Cardiac muscle cell (in vitro differentiated cells and primary cell): ENCODE measurements around the gene CPD. TPM values are rescaled to one million over a fixed set of nuclear protein-coding genes. Genes with fewer than 3 reads are reported as not detected.
"Not testable (repeated sequence)": the region's sequence is repeated elsewhere in the genome, so short reads cannot be mapped to it uniquely, and the experiment has no call there.

ENCODE experiments used
- DNase-seq, 2 donors: peaks; one replicate each; pipeline versions ENCODE4 v3.0.0 to v3.0.0-alpha.2; 2010 to 2017; ENCODE audit warnings: low read depth in 1 of 2, low spot score in 1 of 2
- H3K27ac ChIP-seq: fragments of 200-600 bp; sonication (generic); 2 replicates; pipeline ENCODE4 v1.5.1; 2016
- H3K27me3 ChIP-seq: fragments of 200-600 bp; sonication (generic); 2 replicates; pipeline ENCODE4 v1.6.0; 2016; ENCODE audit warnings: control low read depth
- H3K36me3 ChIP-seq: fragments of 200-600 bp; sonication (generic); 2 replicates; pipeline ENCODE4 v1.5.1; 2016; ENCODE audit warnings: control low read depth
- H3K4me1 ChIP-seq: fragments of 200-600 bp; sonication (generic); 2 replicates; pipeline ENCODE4 v1.8.1; 2017; ENCODE audit warnings: low read depth, mild to moderate bottlenecking, mixed run types
- H3K4me3 ChIP-seq: fragments of 200-600 bp; sonication (generic); 2 replicates; pipeline ENCODE4 v1.5.1; 2016; ENCODE audit warnings: mild to moderate bottlenecking
- H3K9me3 ChIP-seq: fragments of 200-600 bp; sonication (generic); 2 replicates; pipeline ENCODE4 v1.5.1; 2017; ENCODE audit warnings: low read depth, mild to moderate bottlenecking, control low read depth
- CTCF ChIP-seq: IDR thresholded peaks from 2 replicates; pipeline ENCODE4 v1.5.1; 2012; ENCODE audit warnings: low read depth, mild to moderate bottlenecking, low read length
- polyA plus RNA-seq: library from polyadenylated mRNA; unstranded; fragments of >200 nt; fragmentation: Nextera tagmentation; extraction: Ambion mirVana; gene quantifications from 2 replicates; pipeline ENCODE4 v1.2.1, GENCODE V29; 2016
- total RNA-seq: library from RNA; depleted of rRNA; stranded (reverse); fragments of >200 nt; gene quantifications from 2 replicates; pipeline ENCODE4 v1.2.3, GENCODE V29; 2016

Gene CPD
- total and polyA plus RNA-seq, 2 experiments from 2014 or later = 19.5 to 47.4 TPM

GRCh38 chr17:30336369-30337171 lies 42.2 kb upstream of the CPD start:
- no peaks in the 10 kb centered on the region for H3K27me3 ChIP-seq
- no peaks in the 10 kb centered on the region for H3K9me3 ChIP-seq
- H3K36me3 ChIP-seq = no peaks in the 10 kb centered on the region
- H3K4me1 ChIP-seq = peaks cover 6% of the 10 kb centered on the region
- no peak overlapping the region for H3K27ac ChIP-seq
- peak in 1 of 2 donors; percentile 60 for DNase-seq
- TF ChIP-seq CTCF = peak; percentile 55
- no peak overlapping the region for H3K4me3 ChIP-seq

GRCh38 chr17:30337393-30337999 lies 41.2 kb upstream of the CPD start:
- no peak for TF ChIP-seq CTCF
- DNase-seq = no peak
- Histone ChIP-seq H3K9me3 (no peaks in the 10 kb centered on the region), H3K27ac (no peak overlapping the region), H3K4me3 (no peak overlapping the region), H3K4me1 (peaks cover 6% of the 10 kb centered on the region), H3K36me3 (no peaks in the 10 kb centered on the region), H3K27me3 (no peaks in the 10 kb centered on the region)

- H3K27ac ChIP-seq = no peak overlapping the region
- no peak for TF ChIP-seq CTCF
- no peaks in the 10 kb centered on the region for H3K9me3 ChIP-seq
- no peak overlapping the region for H3K4me3 ChIP-seq
- no peaks in the 10 kb centered on the region for H3K36me3 ChIP-seq
- H3K27me3 ChIP-seq = no peaks in the 10 kb centered on the region
- H3K4me1 ChIP-seq = peaks cover 11% of the 10 kb centered on the region
- no peak for DNase-seq
These were observed 39.6 kb upstream of the CPD start for GRCh38 chr17:30339086-30339485.

GRCh38 chr17:30340801-30341356 lies 37.8 kb upstream of the CPD start:
- Histone ChIP-seq H3K36me3 (no peaks in the 10 kb centered on the region), H3K27ac (no peak overlapping the region), H3K4me3 (no peak overlapping the region), H3K9me3 (no peaks in the 10 kb centered on the region), H3K4me1 (peaks cover 17% of the 10 kb centered on the region), H3K27me3 (no peaks in the 10 kb centered on the region)
- TF ChIP-seq CTCF = no peak
- DNase-seq = peak in 1 of 2 donors; percentile 66

GRCh38 chr17:30341703-30342249 lies 37.0 kb upstream of the CPD start:
- Histone ChIP-seq H3K4me3 (no peak overlapping the region), H3K27ac (no peak overlapping the region), H3K4me1 (peaks cover 17% of the 10 kb centered on the region), H3K27me3 (no peaks in the 10 kb centered on the region), H3K9me3 (no peaks in the 10 kb centered on the region), H3K36me3 (no peaks in the 10 kb centered on the region)
- TF ChIP-seq CTCF = no peak
- no peak for DNase-seq

GRCh38 chr17:30343244-30343643 lies 35.5 kb upstream of the CPD start:
- H3K9me3 ChIP-seq = not testable (repeated sequence)

More at GRCh38 chr17:30343244-30343643, 35.5 kb upstream of the CPD start:
- not testable (repeated sequence) for H3K27ac ChIP-seq, H3K4me3 ChIP-seq, H3K36me3 ChIP-seq, DNase-seq, H3K27me3 ChIP-seq
- H3K4me1 ChIP-seq = peaks cover 17% of the 10 kb centered on the region
